Measurements from ENCODE around the gene RAB5B. TPM values are rescaled to one million over a fixed set of nuclear protein-coding genes. Genes with fewer than 3 reads are reported as not detected.
A peak's percentile ranks its signal among the peaks of the same experiment; 100 is the strongest.

RAB5B gene
- polyA plus RNA-seq, 3 donors, result 44.0 to 63.0 (median 48.5) TPM

DNA sequence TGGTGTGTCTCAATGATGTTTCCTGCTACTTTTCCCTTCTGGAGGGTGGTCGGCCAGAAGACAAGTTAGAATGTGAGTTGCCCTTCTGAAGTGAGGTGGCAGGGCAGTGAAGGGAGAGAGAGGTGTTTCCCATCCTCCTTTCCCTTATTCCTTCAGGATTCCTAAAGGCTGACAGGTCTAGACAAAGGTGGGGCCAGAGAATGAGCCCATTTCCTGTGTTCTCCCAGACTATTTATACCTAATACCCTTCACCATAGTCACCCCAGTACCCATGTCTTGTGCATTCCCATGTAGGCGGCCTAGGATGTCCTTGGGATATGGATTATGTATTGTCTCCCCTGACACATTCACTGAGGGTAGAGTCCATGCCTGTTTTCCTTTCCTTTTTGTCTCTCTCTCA is 35.9 kb upstream of the RAB5B start:
- H3K27me3 Mint-ChIP-seq (ENCODE audit: low read depth in 3 of 3), result no peaks in the 10 kb centered on the region
- Histone ChIP-seq H2AFZ (ENCODE audit: insufficient read depth, low read depth, low read length, poor library complexity, severe bottlenecking) (no peak overlapping the region), H3K9me3 (replicated peaks in 1 of 2; ENCODE audit: control insufficient read depth in 1 of 2, insufficient read depth in 1 of 2, low read length in 2 of 2) (no peaks in the 10 kb centered on the region), H3K4me1 (ENCODE audit: control insufficient read depth in 1 of 2, insufficient read depth in 2 of 2, low read length in 2 of 2) (peaks cover 19 to 23% of the 10 kb centered on the region in 2 donors), H3K9ac (ENCODE audit: insufficient read depth, low read length, poor library complexity, severe bottlenecking) (no peak overlapping the region), H3K4me2 (replicated peaks; ENCODE audit: extremely low read depth, low read length, poor library complexity, severe bottlenecking) (no peak overlapping the region), H3K27me3 (ENCODE audit: control insufficient read depth in 2 of 2, insufficient read depth in 2 of 2, low read length in 2 of 2) (no peaks in the 10 kb centered on the region), H3K4me3 (replicated peaks in 1 of 3; ENCODE audit: low read depth in 2 of 3, low read length in 3 of 3) (no peak overlapping the region), H3K36me3 (replicated peaks in 1 of 2; ENCODE audit: control insufficient read depth in 1 of 2, insufficient read depth in 2 of 2, low read length in 2 of 2) (peaks cover 59 to 74% of the 10 kb centered on the region in 2 donors), H3K79me2 (ENCODE audit: insufficient read depth, low read length) (peaks cover 13% of the 10 kb centered on the region), H4K20me1 (ENCODE audit: insufficient read depth, low read length) (peaks cover 13% of the 10 kb centered on the region), H3K27ac (ENCODE audit: low read depth in 1 of 2, low read length in 2 of 2) (no peak overlapping the region)
- H3K4me3 Mint-ChIP-seq, result no peak overlapping the region
- WGBS (ENCODE audit: insufficient coverage), result no CpG with 5 or more reads among the region's 2 CpGs
- TF ChIP-seq, protein P1, sequence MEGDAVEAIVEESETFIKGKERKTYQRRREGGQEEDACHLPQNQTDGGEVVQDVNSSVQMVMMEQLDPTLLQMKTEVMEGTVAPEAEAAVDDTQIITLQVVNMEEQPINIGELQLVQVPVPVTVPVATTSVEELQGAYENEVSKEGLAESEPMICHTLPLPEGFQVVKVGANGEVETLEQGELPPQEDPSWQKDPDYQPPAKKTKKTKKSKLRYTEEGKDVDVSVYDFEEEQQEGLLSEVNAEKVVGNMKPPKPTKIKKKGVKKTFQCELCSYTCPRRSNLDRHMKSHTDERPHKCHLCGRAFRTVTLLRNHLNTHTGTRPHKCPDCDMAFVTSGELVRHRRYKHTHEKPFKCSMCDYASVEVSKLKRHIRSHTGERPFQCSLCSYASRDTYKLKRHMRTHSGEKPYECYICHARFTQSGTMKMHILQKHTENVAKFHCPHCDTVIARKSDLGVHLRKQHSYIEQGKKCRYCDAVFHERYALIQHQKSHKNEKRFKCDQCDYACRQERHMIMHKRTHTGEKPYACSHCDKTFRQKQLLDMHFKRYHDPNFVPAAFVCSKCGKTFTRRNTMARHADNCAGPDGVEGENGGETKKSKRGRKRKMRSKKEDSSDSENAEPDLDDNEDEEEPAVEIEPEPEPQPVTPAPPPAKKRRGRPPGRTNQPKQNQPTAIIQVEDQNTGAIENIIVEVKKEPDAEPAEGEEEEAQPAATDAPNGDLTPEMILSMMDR (IDR thresholded peaks at IDR 0.05), result no peak
- DNase-seq, result no peak
- intact Hi-C loops (cut with micrococcal nuclease), result no loop called here
- peaks cover 64 to 70% of the 10 kb centered on the region in 2 donors for H3K36me3 Mint-ChIP-seq
- H3K9me3 Mint-ChIP-seq, result no peaks in the 10 kb centered on the region
- H3K4me1 Mint-ChIP-seq, result peaks cover 32% of the 10 kb centered on the region
- peak overlapping the region in 1 of 7 donors; percentile 54 for H3K27ac Mint-ChIP-seq

DNA sequence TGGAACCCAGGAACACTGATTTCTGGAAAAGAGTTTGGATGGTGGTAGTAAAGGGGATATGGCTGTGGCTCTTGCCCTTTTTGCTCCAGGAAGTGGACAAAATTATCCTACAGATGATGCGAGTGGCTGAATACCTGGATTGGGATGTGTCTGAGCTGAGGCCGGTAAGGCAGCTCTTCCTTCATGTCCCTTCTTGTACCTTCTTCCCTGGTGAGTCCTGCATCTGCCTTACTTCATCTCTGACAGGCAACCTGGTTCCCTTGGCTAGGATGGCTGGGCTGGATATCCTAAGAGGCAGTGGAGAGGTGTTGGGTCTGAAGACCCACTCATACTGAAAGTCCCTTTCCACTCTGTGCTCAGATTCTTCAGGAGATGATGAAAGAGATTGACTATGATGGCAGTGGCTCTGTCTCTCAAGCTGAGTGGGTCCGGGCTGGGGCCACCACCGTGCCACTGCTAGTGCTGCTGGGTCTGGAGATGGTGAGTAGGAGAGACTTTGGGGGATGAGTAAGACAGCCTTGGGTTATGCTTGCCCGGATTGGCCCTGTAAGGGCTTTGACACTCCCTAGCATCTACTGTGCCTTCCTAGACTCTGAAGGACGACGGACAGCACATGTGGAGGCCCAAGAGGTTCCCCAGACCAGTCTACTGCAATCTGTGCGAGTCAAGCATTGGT is 34.9 kb upstream of the RAB5B start:
- Mint-ChIP-seq H3K4me3 (no peak overlapping the region), H3K9me3 (no peaks in the 10 kb centered on the region), H3K27ac (peak overlapping the region in 2 of 7 donors; percentile 3 to 46), H3K27me3 (ENCODE audit: low read depth in 3 of 3) (peaks cover 0 to 1% (median 0%) of the 10 kb centered on the region in 3 donors), H3K36me3 (peaks cover 74 to 78% of the 10 kb centered on the region in 2 donors), H3K4me1 (peaks cover 22% of the 10 kb centered on the region)
- no peak overlapping the region for H3K4me3 ChIP-seq (replicated peaks in 1 of 3; ENCODE audit: low read depth in 2 of 3, low read length in 3 of 3)
- H4K20me1 ChIP-seq (ENCODE audit: insufficient read depth, low read length), result peaks cover 6% of the 10 kb centered on the region
- H3K27ac ChIP-seq (ENCODE audit: low read depth in 1 of 2, low read length in 2 of 2), result no peak overlapping the region
- peaks cover 66 to 84% of the 10 kb centered on the region in 2 donors for H3K36me3 ChIP-seq (replicated peaks in 1 of 2; ENCODE audit: control insufficient read depth in 1 of 2, insufficient read depth in 2 of 2, low read length in 2 of 2)
- intact Hi-C loops (cut with micrococcal nuclease), result no loop called here
- H3K4me1 ChIP-seq (ENCODE audit: control insufficient read depth in 1 of 2, insufficient read depth in 2 of 2, low read length in 2 of 2), result peaks cover 9 to 13% of the 10 kb centered on the region in 2 donors
- peaks cover 6% of the 10 kb centered on the region for H3K79me2 ChIP-seq (ENCODE audit: insufficient read depth, low read length)
- no peak for DNase-seq
- no peak overlapping the region for H2AFZ ChIP-seq (ENCODE audit: insufficient read depth, low read depth, low read length, poor library complexity, severe bottlenecking)
- WGBS (ENCODE audit: insufficient coverage), result 93% methylated on average over 7 of the region's 8 CpGs
- TF ChIP-seq, protein P1 (IDR thresholded peaks at IDR 0.05), result no peak
- no peak overlapping the region for H3K4me2 ChIP-seq (replicated peaks; ENCODE audit: extremely low read depth, low read length, poor library complexity, severe bottlenecking)
- H3K9ac ChIP-seq (ENCODE audit: insufficient read depth, low read length, poor library complexity, severe bottlenecking), result no peak overlapping the region
- H3K27me3 ChIP-seq (ENCODE audit: control insufficient read depth in 2 of 2, insufficient read depth in 2 of 2, low read length in 2 of 2), result no peaks in the 10 kb centered on the region
- no peaks in the 10 kb centered on the region for H3K9me3 ChIP-seq (replicated peaks in 1 of 2; ENCODE audit: control insufficient read depth in 1 of 2, insufficient read depth in 1 of 2, low read length in 2 of 2)
